Measurements from ENCODE around the gene RARRES2.

- no peak for TF ChIP-seq TAF1 (IDR thresholded peaks at IDR 0.05; ENCODE audit: low read depth, low read length)
- TF ChIP-seq POLR2A (IDR thresholded peaks at IDR 0.05; ENCODE audit: low read depth, low read length), result no peak
- TF ChIP-seq SPI1 (IDR thresholded peaks at IDR 0.05; ENCODE audit: low read depth, low read length), result no peak
These were observed 18.4 kb upstream of the RARRES2 start for GRCh38 chr7:150359622-150360362.
